IMR-90 (cell line): ENCODE results near the gene MMP10. TPM values are rescaled to one million over a fixed set of nuclear protein-coding genes. Genes with fewer than 3 reads are reported as not detected.
A peak's percentile ranks its signal among the peaks of the same experiment; 100 is the strongest.

Experiments
- ATAC-seq: fragments of 200-7000 bp; cut with Tn5 transposase; 2 replicates; pipeline ENCODE4 v1.9.1; 2020; ENCODE audit warnings: low read depth, mild to moderate bottlenecking, moderate library complexity
- BruUV-seq: library from RNA; stranded (reverse); fragments of 400-500 nt; replicated peaks from 2 replicates; lab custom pipeline; 2021; lab: Mats Ljungman, UMichigan
- CTCF ChIA-PET: fragments of 300-600 bp; formaldehyde crosslinking; extraction: SDS; loops from one replicate; lab custom pipeline; 2021; ENCODE audit warnings: antibody characterized with exemption; lab: Yijun Ruan, JAX
- POLR2A ChIA-PET: fragments of 300-600 bp; sonication (Branson Sonifier 250); formaldehyde crosslinking; loops from one replicate; lab custom pipeline; 2022; ENCODE audit warnings: antibody characterized with exemption; ENCODE audit not compliant: unreplicated experiment; lab: Charles Lee
- DNase-seq: peaks from one replicate; pipeline ENCODE4 v3.0.0; 2013
- H2AFZ ChIP-seq: replicated peaks from 2 replicates; pipeline ENCODE3; 2013; ENCODE audit warnings: low read length, mild to moderate bottlenecking; ENCODE audit not compliant: poor library complexity
- H2AK5ac ChIP-seq: 2 replicates; pipeline ENCODE4 v1.6.1; 2013; ENCODE audit warnings: low read depth, low read length, inconsistent platforms
- H2AK9ac ChIP-seq: replicated peaks from 2 replicates; pipeline ENCODE3; 2013; ENCODE audit warnings: mild to moderate bottlenecking, low read depth, low read length, moderate library complexity; ENCODE audit not compliant: poor library complexity
- H2BK120ac ChIP-seq: 2 replicates; pipeline ENCODE4 v1.6.1; 2013; ENCODE audit warnings: low read depth, low read length, inconsistent platforms
- H2BK15ac ChIP-seq: 3 replicates; pipeline ENCODE4 v1.6.1; 2013; ENCODE audit warnings: low read depth, low read length, inconsistent platforms
- H2BK20ac ChIP-seq: 2 replicates; pipeline ENCODE4 v1.6.1; 2013; ENCODE audit warnings: low read depth, mild to moderate bottlenecking, inconsistent platforms, low read length, moderate library complexity
- H2BK5ac ChIP-seq: 2 replicates; pipeline ENCODE4 v1.6.1; 2013; ENCODE audit warnings: mild to moderate bottlenecking, low read depth, low read length, inconsistent platforms; ENCODE audit not compliant: poor library complexity, severe bottlenecking
- H3K14ac ChIP-seq: replicated peaks from 2 replicates; pipeline ENCODE4 v1.6.1; 2013; ENCODE audit warnings: low read depth, low read length, inconsistent platforms
- H3K18ac ChIP-seq: 2 replicates; pipeline ENCODE4 v1.6.1; 2013; ENCODE audit warnings: low read depth, low read length, control low read depth
- H3K23ac ChIP-seq: 2 replicates; pipeline ENCODE4 v1.6.1; 2013; ENCODE audit warnings: low read depth, low read length, inconsistent platforms
- H3K27ac ChIP-seq: 2 replicates; pipeline ENCODE4 v1.5.1; 2013; ENCODE audit warnings: mild to moderate bottlenecking, control low read depth, low read length; ENCODE audit not compliant: insufficient read depth
- H3K27me3 ChIP-seq: 2 replicates; pipeline ENCODE4 v1.6.1; 2013; ENCODE audit warnings: low read length; ENCODE audit not compliant: control insufficient read depth, insufficient read depth
- H3K36me3 ChIP-seq: 2 replicates; pipeline ENCODE4 v1.6.1; 2013; ENCODE audit warnings: low read length, mixed read lengths; ENCODE audit not compliant: control insufficient read depth, insufficient read depth
- H3K4ac ChIP-seq: 2 replicates; pipeline ENCODE4 v1.6.1; 2013; ENCODE audit warnings: low read depth, low read length, inconsistent platforms
- H3K4me1 ChIP-seq: 2 replicates; pipeline ENCODE4 v1.6.1; 2013; ENCODE audit warnings: low read length, mixed read lengths; ENCODE audit not compliant: control insufficient read depth, insufficient read depth
- H3K4me2 ChIP-seq: 2 replicates; pipeline ENCODE4 v1.6.1; 2013; ENCODE audit warnings: low read depth, mild to moderate bottlenecking, control low read depth, low read length, moderate library complexity
- H3K4me3 ChIP-seq: 2 replicates; pipeline ENCODE4 v1.5.1; 2013; ENCODE audit warnings: low read depth, mild to moderate bottlenecking, control low read depth, low read length, moderate library complexity; ENCODE audit not compliant: insufficient read depth
- H3K56ac ChIP-seq: 2 replicates; pipeline ENCODE4 v1.6.1; 2013; ENCODE audit warnings: low read length, inconsistent platforms; ENCODE audit not compliant: insufficient read depth; ENCODE audit errors: extremely low read depth
- H3K79me1 ChIP-seq, 2 experiments: 2 replicates each; pipeline ENCODE4 v1.6.1; 2013; ENCODE audit warnings: low read length in 2 of 2, inconsistent platforms in 1 of 2, low read depth in 1 of 2
- H3K9ac ChIP-seq: 2 replicates; pipeline ENCODE4 v1.6.1; 2013; ENCODE audit warnings: low read depth, low read length, control low read depth
- H3K9me1 ChIP-seq: 2 replicates; pipeline ENCODE4 v1.6.1; 2013; ENCODE audit warnings: low read length, inconsistent platforms; ENCODE audit not compliant: insufficient read depth
- H3K9me3 ChIP-seq: 2 replicates; pipeline ENCODE4 v1.6.1; 2013; ENCODE audit warnings: low read length; ENCODE audit not compliant: control insufficient read depth, insufficient read depth
- H4K20me1 ChIP-seq: 2 replicates; pipeline ENCODE4 v1.6.1; 2013; ENCODE audit warnings: low read length, inconsistent platforms; ENCODE audit not compliant: insufficient read depth
- H4K5ac ChIP-seq: 2 replicates; pipeline ENCODE4 v1.6.1; 2013; ENCODE audit warnings: mild to moderate bottlenecking, low read depth, low read length, control low read depth
- H4K8ac ChIP-seq, 2 experiments: 2 replicates each; pipeline ENCODE4 v1.6.1; 2013; ENCODE audit warnings: low read depth in 2 of 2, low read length in 2 of 2, control low read depth in 1 of 2, inconsistent platforms in 1 of 2
- H4K91ac ChIP-seq: 2 replicates; pipeline ENCODE4 v1.6.1; 2013; ENCODE audit warnings: low read depth, low read length, inconsistent platforms; ENCODE audit not compliant: insufficient read depth
- BHLHE40 ChIP-seq: fragments of 150-350 bp; IDR thresholded peaks from 2 replicates; pipeline ENCODE4 v1.6.1; 2016; ENCODE audit warnings: mild to moderate bottlenecking, low read depth, low read length
- MAFK ChIP-seq: IDR thresholded peaks from 2 replicates; pipeline ENCODE4 v1.6.1; 2012; ENCODE audit warnings: low read depth, low read length, improper control_type of control experiment
- NFE2L2 ChIP-seq: fragments of 150-350 bp; IDR thresholded peaks from 2 replicates; pipeline ENCODE4 v1.6.1; 2016; ENCODE audit warnings: low read depth, mild to moderate bottlenecking, low read length
- RFX5 ChIP-seq: IDR thresholded peaks from 2 replicates; pipeline ENCODE4 v1.8.0; 2012; ENCODE audit warnings: low read depth, mild to moderate bottlenecking, low read length, moderate library complexity
- WGBS, 2 experiments: methylation state at CpG; one replicate each; pipeline versions ENCODE4 v1.1.5 to v1.1.7; 2013; ENCODE audit warnings: missing lambda C conversion rate in 2 of 2; ENCODE audit not compliant: insufficient read length in 1 of 2; ENCODE audit errors: extremely low coverage in 2 of 2; 5-methylcytosine and 5-hydroxymethylcytosine counted together
- dilution Hi-C: fragments of 300-500 bp; cut with HindIII; formaldehyde crosslinking; loops from one replicate; pipeline ENCODE4 v1.14.3; 2018; ENCODE audit warnings: low sequenced_read_pairs; ENCODE audit not compliant: unreplicated experiment
- in situ Hi-C: fragments of 300-500 bp; cut with MboI; formaldehyde crosslinking; loops from 3 replicates; pipeline ENCODE4 v1.14.3; 2019; ENCODE audit warnings: low sequenced_read_pairs, inconsistent platforms, mixed read lengths
- intact Hi-C: fragments of 100-400 bp; cut with micrococcal nuclease; formaldehyde crosslinking; loops from 2 replicates; pipeline ENCODE4 v1.10.0; 2022
- polyA plus RNA-seq, 3 experiments: library from polyadenylated mRNA; depleted of rRNA; stranded (reverse); fragments of >200 nt; gene quantifications; 2 replicates each; pipeline ENCODE4 v1.2.3, GENCODE V29; 2012; ENCODE audit warnings: low replicate concordance in 1 of 3
- total RNA-seq: library from RNA; depleted of rRNA; stranded (reverse); fragments of >200 nt; gene quantifications from 2 replicates; pipeline ENCODE4 v1.2.3, GENCODE V29; 2012
- TF ChIP-seq, protein P1 (sequence below): fragments of 150-350 bp; IDR thresholded peaks from 2 replicates; pipeline ENCODE4 v1.6.1; 2017; ENCODE audit warnings: mild to moderate bottlenecking, antibody characterized with exemption, low read length, low read depth

MMP10 gene
- total and polyA plus RNA-seq, 2 of the 4 experiments (the other 2 are of a cell fraction): not detected

DNA sequence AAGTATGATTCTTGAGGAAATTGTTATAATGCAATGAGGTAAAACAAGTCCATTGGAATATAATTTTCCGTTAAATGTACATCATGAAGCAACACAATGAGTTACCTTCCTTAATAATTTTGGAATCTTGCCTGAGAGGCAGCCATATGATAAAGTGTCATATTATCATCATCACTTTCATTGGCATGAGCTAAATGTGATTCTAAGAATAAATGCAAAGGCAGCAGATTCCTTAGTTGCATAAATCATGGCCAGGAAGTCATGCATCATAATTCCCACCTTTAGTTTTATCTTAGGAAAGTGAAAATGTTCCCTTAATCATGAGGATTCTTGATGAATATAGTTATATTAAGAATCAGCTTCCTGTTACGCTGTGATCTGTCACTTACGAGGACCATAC is 31.8 kb upstream of the MMP10 start:
- Histone ChIP-seq H2BK5ac (no peak overlapping the region), H2BK120ac (no peak overlapping the region), H3K23ac (no peak overlapping the region), H2BK20ac (no peak overlapping the region), H3K18ac (no peak overlapping the region), H4K20me1 (no peaks in the 10 kb centered on the region), H2AK9ac (no peak overlapping the region), H3K9me3 (no peaks in the 10 kb centered on the region), H3K4me1 (no peaks in the 10 kb centered on the region), H3K14ac (no peak overlapping the region), H3K27me3 (peaks cover 3% of the 10 kb centered on the region), H3K9ac (no peak overlapping the region), H4K8ac (no peak overlapping the region), H2AFZ (no peak overlapping the region), H2AK5ac (no peak overlapping the region), H3K36me3 (no peaks in the 10 kb centered on the region), H3K27ac (no peak overlapping the region), H4K91ac (no peak overlapping the region), H3K56ac (no peak overlapping the region), H2BK15ac (no peak overlapping the region), H3K4me3 (no peak overlapping the region), H4K5ac (no peak overlapping the region), H3K4me2 (no peak overlapping the region), H3K4ac (no peak overlapping the region), H3K9me1 (no peaks in the 10 kb centered on the region), H3K79me1 (no peaks in the 10 kb centered on the region)
- no peak for ATAC-seq
- ChIA-PET CTCF (interaction anchor here (0.7 kb wide), 1 partner anchor 251 kb away, joined by 3 read pairs; no protein-coding TSS in a partner anchor), POLR2A (no interaction called here)
- BruUV-seq: no TSS peak
- DNase-seq: no peak
- intact Hi-C loops: loop anchor here (5.0 kb wide), 1 partner anchor 245 kb away; no protein-coding TSS in a partner anchor
- WGBS, 2 experiments: no CpG with 5 or more reads among the region's 3 CpGs
- dilution Hi-C loops: no loop called here
- in situ Hi-C loops: loop anchor here (10.0 kb wide), 1 partner anchor 243 kb away; no protein-coding TSS in a partner anchor
- TF ChIP-seq MAFK (peak; percentile 42; the same call in 1 of the 2 replicates), RFX5 (no peak), NFE2L2 (no peak), BHLHE40 (no peak)
- TF ChIP-seq, protein P1, sequence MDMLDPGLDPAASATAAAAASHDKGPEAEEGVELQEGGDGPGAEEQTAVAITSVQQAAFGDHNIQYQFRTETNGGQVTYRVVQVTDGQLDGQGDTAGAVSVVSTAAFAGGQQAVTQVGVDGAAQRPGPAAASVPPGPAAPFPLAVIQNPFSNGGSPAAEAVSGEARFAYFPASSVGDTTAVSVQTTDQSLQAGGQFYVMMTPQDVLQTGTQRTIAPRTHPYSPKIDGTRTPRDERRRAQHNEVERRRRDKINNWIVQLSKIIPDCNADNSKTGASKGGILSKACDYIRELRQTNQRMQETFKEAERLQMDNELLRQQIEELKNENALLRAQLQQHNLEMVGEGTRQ: no peak
